Measurements from ENCODE around the gene MBP. TPM values are rescaled to one million over a fixed set of nuclear protein-coding genes. Genes with fewer than 3 reads are reported as not detected.

The MBP gene
- polyA plus RNA-seq, 1 donor from 2014 or later: 3.3 TPM

GRCh38 chr18:77021075-77021474, 111.5 kb downstream of the MBP start:
- H3F3A ChIP-seq (ENCODE audit: insufficient read depth, low read length, poor library complexity, severe bottlenecking): no peaks in the 10 kb centered on the region
- no peak overlapping the region for H2AFZ ChIP-seq (ENCODE audit: low read depth, low read length)
- no peaks in the 10 kb centered on the region for H3K9me2 ChIP-seq (ENCODE audit: insufficient read depth, low read length)
- no peak overlapping the region for H3K9ac ChIP-seq (ENCODE audit: low read length)
- H3K4me3 ChIP-seq (ENCODE audit: low read length): no peak overlapping the region
- TF ChIP-seq POLR2AphosphoS5 (IDR thresholded peaks at IDR 0.05) (no peak), EZH2 (IDR thresholded peaks at IDR 0.05; ENCODE audit: borderline replicate concordance, insufficient read depth, low read length, poor library complexity, severe bottlenecking) (no peak), REST (IDR thresholded peaks at IDR 0.05; ENCODE audit: borderline replicate concordance) (no peak), TAF1 (IDR thresholded peaks at IDR 0.05; ENCODE audit: low read depth) (no peak), RAD21 (conservative IDR thresholded peaks at IDR 0.05) (no peak), MXI1 (conservative IDR thresholded peaks at IDR 0.05; ENCODE audit: poor library complexity, severe bottlenecking) (no peak)
- no peaks in the 10 kb centered on the region for H4K20me1 ChIP-seq (ENCODE audit: insufficient read depth)
- H3K27ac ChIP-seq (ENCODE audit: low read length): no peak overlapping the region
- H3K79me2 ChIP-seq (replicated peaks; ENCODE audit: insufficient read depth, low read length): no peaks in the 10 kb centered on the region
- H3K9me3 ChIP-seq (ENCODE audit: low read length): no peaks in the 10 kb centered on the region
- H3K36me3 ChIP-seq (ENCODE audit: insufficient read depth, low read length): no peaks in the 10 kb centered on the region
- no peaks in the 10 kb centered on the region for H3K27me3 ChIP-seq (ENCODE audit: insufficient read depth, low read depth, low read length)
- H3K4me2 ChIP-seq (ENCODE audit: low read length): no peak overlapping the region

- H3K4me3 ChIP-seq (ENCODE audit: low read length): no peak overlapping the region
- H3K36me3 ChIP-seq (ENCODE audit: insufficient read depth, low read length): no peaks in the 10 kb centered on the region
- H3K9ac ChIP-seq (ENCODE audit: low read length): no peak overlapping the region
- no peaks in the 10 kb centered on the region for H3F3A ChIP-seq (ENCODE audit: insufficient read depth, low read length, poor library complexity, severe bottlenecking)
- no peaks in the 10 kb centered on the region for H3K79me2 ChIP-seq (replicated peaks; ENCODE audit: insufficient read depth, low read length)
- no peak overlapping the region for H2AFZ ChIP-seq (ENCODE audit: low read depth, low read length)
- H4K20me1 ChIP-seq (ENCODE audit: insufficient read depth): no peaks in the 10 kb centered on the region
- no peak overlapping the region for H3K4me2 ChIP-seq (ENCODE audit: low read length)
- TF ChIP-seq TAF1 (IDR thresholded peaks at IDR 0.05; ENCODE audit: low read depth) (no peak), CTCF (IDR thresholded peaks at IDR 0.05; ENCODE audit: poor library complexity, severe bottlenecking) (no peak), RAD21 (conservative IDR thresholded peaks at IDR 0.05) (no peak), POLR2AphosphoS5 (IDR thresholded peaks at IDR 0.05) (no peak), EZH2 (IDR thresholded peaks at IDR 0.05; ENCODE audit: borderline replicate concordance, insufficient read depth, low read length, poor library complexity, severe bottlenecking) (no peak), REST (IDR thresholded peaks at IDR 0.05; ENCODE audit: borderline replicate concordance) (no peak), EP300 (conservative IDR thresholded peaks at IDR 0.05; ENCODE audit: poor library complexity, severe bottlenecking) (no peak), MXI1 (conservative IDR thresholded peaks at IDR 0.05; ENCODE audit: poor library complexity, severe bottlenecking) (no peak), SMC3 (conservative IDR thresholded peaks at IDR 0.05; ENCODE audit: poor library complexity) (no peak)
- no peaks in the 10 kb centered on the region for H3K9me2 ChIP-seq (ENCODE audit: insufficient read depth, low read length)
- H3K27me3 ChIP-seq (ENCODE audit: insufficient read depth, low read depth, low read length): no peaks in the 10 kb centered on the region
- H3K27ac ChIP-seq (ENCODE audit: low read length): no peak overlapping the region
- no peaks in the 10 kb centered on the region for H3K9me3 ChIP-seq (ENCODE audit: low read length)
These were observed 112.0 kb downstream of the MBP start for GRCh38 chr18:77020561-77020960.

Measured in neural cell (in vitro differentiated cells).